Neural cell (in vitro differentiated cells): Measurements from ENCODE around the gene SSBP3.
"Not testable (repeated sequence)": the region's sequence is repeated elsewhere in the genome, so short reads cannot be mapped to it uniquely, and the experiment has no call there.

ENCODE experiments used
- CTCF ChIP-seq: fragments of 450-650 bp; IDR thresholded peaks from 2 replicates; pipeline ENCODE4 v1.5.1; 2014; ENCODE audit warnings: antibody characterized with exemption, mild to moderate bottlenecking, moderate library complexity; ENCODE audit not compliant: poor library complexity, severe bottlenecking
- POLR2AphosphoS5 ChIP-seq: IDR thresholded peaks from 2 replicates; pipeline ENCODE4 v1.6.1; 2012
- TAF1 ChIP-seq: IDR thresholded peaks from 2 replicates; pipeline ENCODE4 v1.6.1; 2012; ENCODE audit warnings: low read depth

- TF ChIP-seq POLR2AphosphoS5, CTCF, TAF1: not testable (repeated sequence)
Measured at GRCh38 chr1:54207896-54208295, 198.3 kb downstream of the SSBP3 start.
